ENCODE data around the gene DAB2IP. TPM values are rescaled to one million over a fixed set of nuclear protein-coding genes. Genes with fewer than 3 reads are reported as not detected.

The DAB2IP gene
- polyA plus RNA-seq, 4 donors, result 13.8 to 39.0 (median 28.3) TPM

GRCh38 chr9:121725008-121725775 is 73.8 kb downstream of the DAB2IP start:
- no peaks in the 10 kb centered on the region for H3K27me3 ChIP-seq (ENCODE audit: control insufficient read depth in 3 of 3, insufficient read depth in 3 of 3, low read length in 3 of 3)
- no peak for FAIRE-seq

GRCh38 chr9:121727295-121728020 is 76.0 kb downstream of the DAB2IP start:
- no peaks in the 10 kb centered on the region for H3K9me3 ChIP-seq (ENCODE audit: control insufficient read depth in 2 of 2, insufficient read depth in 1 of 2, low read depth in 1 of 2, low read length in 1 of 2)
- WGBS, 3 donors, result 67 to 70% (median 67%) methylated on average over 4 of the region's 4 CpGs
- H3K4me1 ChIP-seq (ENCODE audit: control insufficient read depth in 3 of 3, insufficient read depth in 2 of 3, low read depth in 1 of 3, low read length in 2 of 3), result peaks cover 2 to 24% (median 5%) of the 10 kb centered on the region in 3 donors
- FAIRE-seq (no peak), DNase-seq (no peak)
- peaks cover 0 to 27% (median 0%) of the 10 kb centered on the region in 3 donors for H3K36me3 ChIP-seq (ENCODE audit: control insufficient read depth in 3 of 3, insufficient read depth in 2 of 3, low read depth in 1 of 3, low read length in 3 of 3)
- H3K27ac ChIP-seq (ENCODE audit: low read depth in 1 of 3, low read length in 2 of 3), result no peak overlapping the region
- no peak overlapping the region for H3K4me3 ChIP-seq (ENCODE audit: low read depth in 1 of 3, low read length in 3 of 3)
- H3K27me3 ChIP-seq (ENCODE audit: control insufficient read depth in 3 of 3, insufficient read depth in 3 of 3, low read length in 3 of 3), result no peaks in the 10 kb centered on the region

More at GRCh38 chr9:121725008-121725775, 73.8 kb downstream of the DAB2IP start:
- Histone ChIP-seq H3K4me3 (ENCODE audit: low read depth in 1 of 3, low read length in 3 of 3) (no peak overlapping the region), H3K36me3 (ENCODE audit: control insufficient read depth in 3 of 3, insufficient read depth in 2 of 3, low read depth in 1 of 3, low read length in 3 of 3) (peaks cover 0 to 20% (median 0%) of the 10 kb centered on the region in 3 donors), H3K4me1 (ENCODE audit: control insufficient read depth in 3 of 3, insufficient read depth in 2 of 3, low read depth in 1 of 3, low read length in 2 of 3) (peaks cover 4 to 46% (median 5%) of the 10 kb centered on the region in 3 donors), H3K9me3 (ENCODE audit: control insufficient read depth in 2 of 2, insufficient read depth in 1 of 2, low read depth in 1 of 2, low read length in 1 of 2) (no peaks in the 10 kb centered on the region), H3K27ac (ENCODE audit: low read depth in 1 of 3, low read length in 2 of 3) (peak overlapping the region in 2 of 3 donors; percentile 36 to 90)
- 67 to 89% (median 80%) methylated on average over 20 to 21 of the region's 21 CpGs for WGBS, 3 donors
- peak in 1 of 2 donors; percentile 55 for DNase-seq

- no peak for FAIRE-seq
Measured at GRCh38 chr9:121728916-121729315, 77.5 kb downstream of the DAB2IP start.

GRCh38 chr9:121729769-121730562 is 78.5 kb downstream of the DAB2IP start:
- H3K36me3 ChIP-seq (ENCODE audit: control insufficient read depth in 3 of 3, insufficient read depth in 2 of 3, low read depth in 1 of 3, low read length in 3 of 3), result peaks cover 0 to 17% (median 0%) of the 10 kb centered on the region in 3 donors
- no peaks in the 10 kb centered on the region for H3K9me3 ChIP-seq (ENCODE audit: control insufficient read depth in 2 of 2, insufficient read depth in 1 of 2, low read depth in 1 of 2, low read length in 1 of 2)
- DNase-seq, result no peak
- no peaks in the 10 kb centered on the region for H3K27me3 ChIP-seq (ENCODE audit: control insufficient read depth in 3 of 3, insufficient read depth in 3 of 3, low read length in 3 of 3)
- no peak overlapping the region for H3K4me3 ChIP-seq (ENCODE audit: low read depth in 1 of 3, low read length in 3 of 3)
- no peak overlapping the region for H3K27ac ChIP-seq (ENCODE audit: low read depth in 1 of 3, low read length in 2 of 3)
- FAIRE-seq, result no peak
- WGBS, 3 donors, result 84 to 85% (median 84%) methylated on average over 10 of the region's 10 CpGs
- peaks cover 0 to 26% (median 2%) of the 10 kb centered on the region in 3 donors for H3K4me1 ChIP-seq (ENCODE audit: control insufficient read depth in 3 of 3, insufficient read depth in 2 of 3, low read depth in 1 of 3, low read length in 2 of 3)

More at GRCh38 chr9:121728916-121729315, 77.5 kb downstream of the DAB2IP start:
- WGBS, 3 donors, result 39 to 60% (median 54%) methylated on average over 1 of the region's 1 CpG
- Histone ChIP-seq H3K27ac (ENCODE audit: low read depth in 1 of 3, low read length in 2 of 3) (no peak overlapping the region), H3K36me3 (ENCODE audit: control insufficient read depth in 3 of 3, insufficient read depth in 2 of 3, low read depth in 1 of 3, low read length in 3 of 3) (peaks cover 0 to 17% (median 0%) of the 10 kb centered on the region in 3 donors), H3K27me3 (ENCODE audit: control insufficient read depth in 3 of 3, insufficient read depth in 3 of 3, low read length in 3 of 3) (no peaks in the 10 kb centered on the region), H3K9me3 (ENCODE audit: control insufficient read depth in 2 of 2, insufficient read depth in 1 of 2, low read depth in 1 of 2, low read length in 1 of 2) (no peaks in the 10 kb centered on the region), H3K4me3 (ENCODE audit: low read depth in 1 of 3, low read length in 3 of 3) (no peak overlapping the region), H3K4me1 (ENCODE audit: control insufficient read depth in 3 of 3, insufficient read depth in 2 of 3, low read depth in 1 of 3, low read length in 2 of 3) (peaks cover 2 to 28% (median 5%) of the 10 kb centered on the region in 3 donors)
- no peak for DNase-seq

- Histone ChIP-seq H3K36me3 (ENCODE audit: control insufficient read depth in 3 of 3, insufficient read depth in 2 of 3, low read depth in 1 of 3, low read length in 3 of 3) (peaks cover 0 to 17% (median 0%) of the 10 kb centered on the region in 3 donors), H3K9me3 (ENCODE audit: control insufficient read depth in 2 of 2, insufficient read depth in 1 of 2, low read depth in 1 of 2, low read length in 1 of 2) (no peaks in the 10 kb centered on the region), H3K4me3 (ENCODE audit: low read depth in 1 of 3, low read length in 3 of 3) (no peak overlapping the region), H3K4me1 (ENCODE audit: control insufficient read depth in 3 of 3, insufficient read depth in 2 of 3, low read depth in 1 of 3, low read length in 2 of 3) (peaks cover 2 to 30% (median 6%) of the 10 kb centered on the region in 3 donors), H3K27ac (ENCODE audit: low read depth in 1 of 3, low read length in 2 of 3) (no peak overlapping the region), H3K27me3 (ENCODE audit: control insufficient read depth in 3 of 3, insufficient read depth in 3 of 3, low read length in 3 of 3) (no peaks in the 10 kb centered on the region)
- FAIRE-seq (no peak), DNase-seq (no peak)
- 68 to 80% (median 70%) methylated on average over 5 of the region's 5 CpGs for WGBS, 3 donors
Measured at GRCh38 chr9:121731090-121731489, 79.7 kb downstream of the DAB2IP start.

GRCh38 chr9:121731919-121732318 is 80.5 kb downstream of the DAB2IP start:
- 41 to 58% (median 57%) methylated on average over 7 of the region's 7 CpGs for WGBS, 3 donors
- Histone ChIP-seq H3K4me3 (ENCODE audit: low read depth in 1 of 3, low read length in 3 of 3) (no peak overlapping the region), H3K4me1 (ENCODE audit: control insufficient read depth in 3 of 3, insufficient read depth in 2 of 3, low read depth in 1 of 3, low read length in 2 of 3) (peaks cover 2 to 34% (median 6%) of the 10 kb centered on the region in 3 donors), H3K36me3 (ENCODE audit: control insufficient read depth in 3 of 3, insufficient read depth in 2 of 3, low read depth in 1 of 3, low read length in 3 of 3) (peaks cover 0 to 15% (median 0%) of the 10 kb centered on the region in 3 donors), H3K27me3 (ENCODE audit: control insufficient read depth in 3 of 3, insufficient read depth in 3 of 3, low read length in 3 of 3) (no peaks in the 10 kb centered on the region), H3K27ac (ENCODE audit: low read depth in 1 of 3, low read length in 2 of 3) (no peak overlapping the region), H3K9me3 (ENCODE audit: control insufficient read depth in 2 of 2, insufficient read depth in 1 of 2, low read depth in 1 of 2, low read length in 1 of 2) (no peaks in the 10 kb centered on the region)
- no peak for FAIRE-seq
- no peak for DNase-seq

GRCh38 chr9:121732389-121732788 is 81.0 kb downstream of the DAB2IP start:
- Histone ChIP-seq H3K27me3 (ENCODE audit: control insufficient read depth in 3 of 3, insufficient read depth in 3 of 3, low read length in 3 of 3) (no peaks in the 10 kb centered on the region), H3K36me3 (ENCODE audit: control insufficient read depth in 3 of 3, insufficient read depth in 2 of 3, low read depth in 1 of 3, low read length in 3 of 3) (peaks cover 0 to 16% (median 0%) of the 10 kb centered on the region in 3 donors), H3K9me3 (ENCODE audit: control insufficient read depth in 2 of 2, insufficient read depth in 1 of 2, low read depth in 1 of 2, low read length in 1 of 2) (no peaks in the 10 kb centered on the region), H3K4me3 (ENCODE audit: low read depth in 1 of 3, low read length in 3 of 3) (no peak overlapping the region), H3K4me1 (ENCODE audit: control insufficient read depth in 3 of 3, insufficient read depth in 2 of 3, low read depth in 1 of 3, low read length in 2 of 3) (peaks cover 2 to 39% (median 6%) of the 10 kb centered on the region in 3 donors), H3K27ac (ENCODE audit: low read depth in 1 of 3, low read length in 2 of 3) (peak overlapping the region in 1 of 3 donors; percentile 9)
- DNase-seq (no peak), FAIRE-seq (no peak)
- WGBS, 3 donors, result 85 to 88% (median 87%) methylated on average over 5 of the region's 5 CpGs

- no peaks in the 10 kb centered on the region for H3K27me3 ChIP-seq (ENCODE audit: control insufficient read depth in 3 of 3, insufficient read depth in 3 of 3, low read length in 3 of 3)
- H3K4me1 ChIP-seq (ENCODE audit: control insufficient read depth in 3 of 3, insufficient read depth in 2 of 3, low read depth in 1 of 3, low read length in 2 of 3), result peaks cover 2 to 44% (median 6%) of the 10 kb centered on the region in 3 donors
- WGBS, 3 donors, result 70 to 80% (median 78%) methylated on average over 4 of the region's 4 CpGs
- FAIRE-seq (no peak), DNase-seq (no peak)
- H3K4me3 ChIP-seq (ENCODE audit: low read depth in 1 of 3, low read length in 3 of 3), result no peak overlapping the region
- H3K27ac ChIP-seq (ENCODE audit: low read depth in 1 of 3, low read length in 2 of 3), result peak overlapping the region in 1 of 3 donors; percentile 41
- H3K36me3 ChIP-seq (ENCODE audit: control insufficient read depth in 3 of 3, insufficient read depth in 2 of 3, low read depth in 1 of 3, low read length in 3 of 3), result peaks cover 0 to 21% (median 0%) of the 10 kb centered on the region in 3 donors
- no peaks in the 10 kb centered on the region for H3K9me3 ChIP-seq (ENCODE audit: control insufficient read depth in 2 of 2, insufficient read depth in 1 of 2, low read depth in 1 of 2, low read length in 1 of 2)
Measured at GRCh38 chr9:121732886-121733285, 81.5 kb downstream of the DAB2IP start.
